A172 (cell line): ENCODE data around the gene PDRG1. TPM values are rescaled to one million over a fixed set of nuclear protein-coding genes. Genes with fewer than 3 reads are reported as not detected.

Experiments
- DNase-seq: peaks from one replicate; pipeline ENCODE4 v3.0.0-alpha.2; 2015; ENCODE audit warnings: low spot score
- total RNA-seq: library from RNA; depleted of rRNA; stranded (reverse); fragments of >200 nt; shearing (Covaris generic); gene quantifications from 2 replicates; pipeline ENCODE4 v1.2.3, GENCODE V29; 2014; rRNA removed

PDRG1 gene
- total RNA-seq: 7.9 and 11.5 TPM in 2 replicates

DNA sequence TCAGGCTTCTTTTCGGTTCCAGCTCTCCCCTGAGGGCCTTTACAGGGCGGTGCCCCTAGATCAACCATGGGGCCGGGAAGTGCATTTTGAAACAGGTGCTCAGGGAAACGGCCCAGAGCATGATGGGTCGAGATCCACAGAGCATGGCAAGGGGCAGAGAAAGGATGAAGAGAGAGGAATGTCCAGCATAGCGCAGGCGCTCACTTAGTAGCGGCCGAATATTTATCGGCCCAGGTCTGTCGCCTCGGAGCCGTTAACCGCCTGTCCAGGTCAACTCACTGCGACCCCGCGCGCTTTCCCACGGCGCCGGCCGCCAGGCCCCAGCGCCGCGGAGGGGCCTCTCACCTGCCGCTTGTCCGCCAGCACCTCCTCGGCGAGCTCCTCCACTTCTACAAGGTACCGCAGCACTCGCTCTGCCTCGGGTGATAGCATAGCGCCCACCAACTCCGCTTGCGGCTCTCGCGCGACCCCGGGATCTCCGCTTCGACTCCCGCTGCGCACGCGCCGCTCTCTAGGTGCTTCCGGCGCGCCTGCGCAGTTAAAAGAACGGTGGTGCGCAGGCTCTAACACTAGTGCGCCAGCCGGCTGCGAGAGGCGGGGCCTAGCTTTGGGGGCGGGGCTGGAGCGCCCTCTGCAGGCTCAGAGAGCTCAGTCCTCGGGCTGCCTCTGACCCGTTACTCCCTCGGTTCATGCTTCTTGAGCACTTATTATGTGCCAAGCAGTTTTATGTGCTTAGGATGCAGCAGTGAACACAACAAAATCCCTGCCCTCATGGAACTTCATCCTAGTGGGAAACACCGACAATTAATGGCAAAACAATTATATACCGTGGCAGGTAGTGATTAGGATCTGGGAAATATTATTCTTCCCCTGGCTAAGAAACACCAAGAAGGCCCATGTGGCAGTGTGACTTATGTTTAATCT is at the start of gene PDRG1:
PDRG1 (minus strand) TSS at position 517 of the 924 bp plus-strand sequence; CDS start at position 432, 85 bp downstream.
- DNase-seq: peak; percentile 90

DNA sequence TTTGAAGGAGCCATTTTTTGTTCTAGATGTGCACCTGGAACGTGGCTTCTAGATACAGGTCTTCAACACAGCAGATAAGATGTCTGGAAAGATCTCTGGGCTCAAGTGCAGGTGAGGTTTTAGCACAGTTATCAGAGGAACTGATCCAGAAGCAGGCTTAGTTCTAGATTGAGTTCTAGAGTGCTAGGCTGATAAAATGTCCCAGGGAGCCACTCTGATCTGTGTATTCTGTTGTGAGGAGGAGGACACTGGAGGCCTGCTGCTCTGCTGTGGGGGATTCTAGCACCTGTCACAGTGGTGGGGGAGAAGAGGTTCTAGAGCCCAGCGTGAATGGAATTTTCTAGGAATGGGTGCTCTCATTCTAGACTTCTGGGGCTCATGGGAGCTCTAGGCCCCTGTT is 46.4 kb upstream of the PDRG1 start:
- no peak for DNase-seq

DNA sequence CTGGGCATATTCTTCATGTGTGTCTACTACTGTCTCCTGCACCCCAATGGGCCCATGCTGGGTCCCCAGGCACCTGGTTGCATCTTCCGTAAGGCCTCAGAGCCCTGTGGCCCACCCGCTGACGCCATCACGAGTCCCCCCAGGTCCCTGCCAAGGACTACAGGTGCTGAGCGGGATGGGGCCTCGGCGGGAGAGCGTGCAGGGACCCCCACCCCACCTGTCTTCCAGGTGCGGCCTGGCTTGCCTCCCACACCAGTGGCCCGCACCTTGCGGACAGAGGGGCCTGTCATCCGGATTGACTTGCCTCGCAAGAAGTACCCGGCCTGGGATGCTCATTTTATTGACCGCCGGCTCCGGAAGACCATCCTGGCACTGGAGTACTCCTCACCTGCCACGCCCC is 45.1 kb upstream of the PDRG1 start:
- no peak for DNase-seq

DNA sequence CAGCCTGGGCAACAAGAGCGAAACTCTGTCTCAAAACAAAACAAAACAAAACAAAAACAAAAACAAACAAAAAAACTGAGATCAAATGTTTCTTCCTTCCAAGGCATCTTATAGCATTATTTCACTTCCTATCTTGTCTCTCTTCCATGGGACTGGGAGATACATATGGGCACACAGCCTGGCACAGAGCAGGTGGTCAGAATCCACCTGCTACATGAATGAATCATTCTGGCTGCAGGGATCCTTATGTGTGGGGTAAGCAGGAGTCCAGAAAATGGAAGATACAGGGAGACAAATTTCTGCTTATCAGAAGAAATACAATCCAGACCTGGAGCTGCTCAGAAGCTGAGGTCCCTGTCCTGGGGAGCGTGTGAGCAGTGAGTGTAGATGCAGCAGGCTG is 40.2 kb upstream of the PDRG1 start:
- no peak for DNase-seq

DNA sequence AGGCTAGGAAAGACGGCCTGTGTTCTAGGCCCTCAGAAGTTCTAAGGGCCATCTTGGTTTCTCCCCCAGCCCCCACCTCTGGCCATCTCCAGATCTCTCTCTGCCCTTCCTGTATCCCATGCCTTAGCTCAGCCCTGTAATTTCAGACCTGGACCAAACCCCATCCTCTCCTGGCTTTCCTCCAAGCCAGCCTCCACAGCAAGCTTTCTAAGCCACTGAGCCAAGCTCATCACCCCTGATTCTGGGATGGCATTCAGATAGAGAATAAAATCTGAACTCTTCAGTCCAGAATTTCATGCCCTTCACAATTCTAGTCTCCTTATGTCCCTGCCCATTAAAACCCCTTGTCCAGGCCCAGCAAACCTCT is 39.5 kb upstream of the PDRG1 start:
- DNase-seq: no peak

DNA sequence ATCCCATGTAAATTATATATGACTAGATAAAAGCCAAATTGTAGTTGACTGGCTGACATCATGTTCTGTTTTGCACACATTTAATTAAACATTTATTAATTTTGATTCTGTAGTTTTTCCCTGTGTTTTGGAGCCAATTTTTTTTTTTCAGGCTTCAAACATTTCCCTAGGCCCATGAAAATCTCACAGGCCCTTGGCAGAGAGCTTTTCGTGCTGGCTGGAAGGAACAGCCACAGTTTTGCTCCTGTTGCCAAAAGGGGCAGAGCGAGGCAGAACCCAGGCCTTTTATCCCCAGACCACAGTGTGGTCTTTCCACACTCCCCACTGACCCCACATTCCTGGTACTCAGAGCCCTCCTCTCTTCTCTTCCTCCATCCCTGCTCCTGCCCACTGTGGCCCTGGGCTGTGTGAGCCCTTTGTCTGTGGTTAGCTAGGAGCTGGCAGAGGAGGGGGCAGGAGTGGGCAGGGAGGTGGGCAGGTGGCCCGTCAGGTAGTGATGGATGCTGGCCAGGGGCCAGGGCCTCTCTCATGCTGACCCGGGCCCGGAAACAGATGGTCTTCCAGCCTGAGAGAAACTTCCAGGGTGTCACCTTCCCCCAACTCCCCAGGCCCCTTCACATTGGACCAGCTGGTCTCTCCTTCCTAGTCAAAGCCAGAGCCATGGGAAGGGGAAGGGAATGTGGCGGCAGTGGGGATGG is 38.9 kb upstream of the PDRG1 start:
- no peak for DNase-seq

DNA sequence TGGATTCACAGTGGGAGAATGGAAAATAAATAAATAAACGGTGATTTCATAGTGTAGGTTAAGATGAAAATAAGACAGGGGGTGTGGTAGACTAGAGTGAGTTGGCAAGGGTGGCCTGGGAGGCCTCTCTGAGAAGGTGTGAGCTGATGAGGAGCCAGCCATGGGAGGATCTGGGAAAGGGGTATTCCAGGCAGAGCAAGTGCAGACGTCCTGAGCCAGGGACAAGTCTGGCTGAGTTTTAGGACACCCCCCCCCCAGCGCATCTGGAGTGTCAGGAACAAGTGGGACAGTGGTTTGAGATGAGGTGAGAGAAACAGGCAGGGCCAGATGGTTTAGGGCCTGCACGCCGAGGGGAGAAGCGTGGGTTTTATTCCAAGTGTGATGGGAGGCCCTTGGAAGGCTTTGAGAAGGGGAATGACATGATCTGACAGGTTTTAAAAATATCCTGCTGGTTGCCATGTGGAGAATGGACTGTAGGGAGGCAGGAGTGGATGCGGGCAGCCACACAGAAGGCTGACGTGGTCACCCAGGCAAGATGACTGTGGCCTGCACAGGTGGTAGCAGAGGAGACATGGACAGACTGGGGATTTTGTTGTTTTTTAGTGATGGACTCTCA is 37.3 kb upstream of the PDRG1 start:
- DNase-seq: no peak

DNA sequence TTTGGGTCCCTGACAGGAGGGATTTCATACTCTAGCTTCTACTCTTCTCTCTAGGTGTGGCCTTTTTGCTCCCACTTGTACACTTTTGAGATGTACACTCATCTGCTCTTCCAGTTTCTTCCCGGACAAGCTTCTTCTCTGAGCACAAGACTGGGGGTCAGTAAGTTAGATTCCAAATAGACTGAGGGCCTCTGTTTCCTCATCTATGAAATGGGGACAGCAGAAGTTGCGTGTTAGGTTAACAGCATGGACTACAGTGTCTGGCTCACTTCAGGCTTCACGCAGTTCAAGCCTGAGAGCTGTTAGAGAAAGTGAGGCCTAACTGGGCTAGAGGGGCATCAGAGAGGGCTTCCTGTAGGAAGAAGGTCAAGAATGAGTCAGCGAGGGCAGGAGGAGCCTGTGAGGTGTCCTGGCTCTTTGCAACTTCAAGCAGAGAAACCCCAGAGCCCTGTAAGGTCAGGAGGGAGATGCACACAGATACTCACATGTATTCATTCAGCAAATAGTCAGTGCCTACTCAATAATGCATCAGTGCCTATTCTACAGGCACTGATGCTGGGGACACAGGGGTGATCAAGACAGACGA is 36.7 kb upstream of the PDRG1 start:
- no peak for DNase-seq

DNA sequence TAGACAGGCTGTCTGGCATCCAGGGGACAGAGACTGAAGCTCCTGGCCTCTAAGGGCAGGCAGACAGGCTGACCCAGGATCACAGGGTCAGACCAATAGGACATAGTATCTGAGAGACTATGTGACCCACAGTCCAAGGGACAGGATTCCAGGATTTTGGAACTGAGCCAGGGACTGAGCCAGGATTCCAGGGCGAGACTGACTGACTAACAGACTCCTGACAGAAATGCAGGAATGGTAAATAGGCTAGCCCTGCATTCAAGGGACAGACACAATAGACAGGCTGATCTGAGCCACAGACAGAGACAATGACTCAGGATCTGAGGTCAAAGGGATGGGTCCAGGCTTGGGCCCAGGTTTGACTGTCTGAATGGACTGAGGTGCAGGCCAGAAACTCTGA is 35.9 kb upstream of the PDRG1 start:
- DNase-seq: peak; percentile 43

DNA sequence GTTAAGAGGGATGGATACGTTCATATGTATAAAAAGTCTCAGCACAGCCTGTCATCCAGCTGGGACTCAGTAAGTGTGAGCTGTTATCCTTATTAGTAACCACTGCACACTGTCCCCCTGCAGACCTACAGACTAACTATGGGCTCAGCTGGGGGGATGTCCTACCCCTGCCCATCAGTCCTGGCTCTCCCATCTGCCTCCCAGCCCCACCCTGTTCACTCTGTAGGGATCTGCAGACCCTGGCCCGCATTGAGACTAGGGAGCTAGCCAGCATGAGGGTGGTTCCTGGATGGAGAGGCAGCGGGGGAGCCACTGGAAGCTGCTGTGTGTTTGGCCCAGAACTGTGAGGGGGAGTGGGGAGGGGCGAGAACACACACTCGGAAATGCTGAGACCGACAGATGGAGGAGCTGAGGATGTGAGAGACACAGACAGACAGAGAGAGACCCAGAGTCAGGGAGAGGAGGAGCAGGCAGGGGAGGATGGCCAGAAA is 33.2 kb upstream of the PDRG1 start:
- DNase-seq: no peak

DNA sequence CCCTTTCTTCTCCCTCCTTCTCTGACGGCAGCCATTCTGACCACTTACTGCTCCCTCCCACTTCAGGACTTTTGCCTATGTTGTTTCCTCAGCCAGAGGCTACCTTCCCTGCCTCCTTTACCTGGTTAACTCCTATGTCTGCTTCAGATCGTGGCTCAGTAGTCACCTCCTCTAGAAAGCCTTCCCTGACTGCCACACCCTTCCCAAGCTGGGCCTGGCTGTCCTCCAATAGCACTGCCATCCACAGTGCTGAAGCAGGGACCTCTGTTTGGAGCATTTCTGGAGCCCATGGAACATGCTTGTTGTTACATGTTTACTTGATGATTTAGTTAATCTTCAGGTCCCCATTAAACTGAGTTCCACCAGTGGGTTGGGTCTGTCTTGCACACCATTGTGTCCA is 29.9 kb upstream of the PDRG1 start:
- DNase-seq: no peak

DNA sequence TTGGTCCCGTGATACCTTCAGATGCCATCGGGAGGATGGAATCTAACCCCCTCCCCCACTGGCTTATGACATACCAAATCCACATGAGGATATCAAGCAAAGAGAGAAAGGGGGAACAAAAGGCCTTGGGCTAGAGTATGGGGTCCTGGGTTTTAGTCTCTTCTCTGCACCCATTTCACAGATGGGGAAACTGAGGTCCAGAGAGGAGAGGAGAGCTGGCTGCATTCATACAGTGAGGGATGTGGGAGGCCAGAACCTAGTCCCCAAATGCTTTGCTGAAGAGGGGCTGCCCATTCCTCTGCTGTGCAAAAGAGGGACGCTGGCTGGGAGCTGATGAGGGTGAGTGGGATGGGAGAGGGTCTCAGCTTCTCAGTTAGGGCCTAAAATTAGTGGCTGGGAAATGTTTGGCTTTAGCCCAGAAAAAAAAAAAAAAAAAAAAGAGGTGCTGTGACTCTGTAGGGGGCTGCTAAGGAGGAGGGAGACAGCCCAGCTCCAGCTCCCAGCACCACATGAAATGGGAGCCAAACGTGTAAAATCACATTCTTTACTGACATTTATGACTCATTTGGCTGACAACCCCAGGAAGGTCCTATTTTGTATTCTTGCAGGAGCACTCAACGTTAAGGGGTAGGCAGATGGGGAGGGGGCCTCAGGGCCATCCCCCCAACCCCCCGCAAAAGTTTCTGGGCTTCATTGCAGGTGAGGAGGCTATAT is 28.0 kb upstream of the PDRG1 start:
- DNase-seq: no peak

DNA sequence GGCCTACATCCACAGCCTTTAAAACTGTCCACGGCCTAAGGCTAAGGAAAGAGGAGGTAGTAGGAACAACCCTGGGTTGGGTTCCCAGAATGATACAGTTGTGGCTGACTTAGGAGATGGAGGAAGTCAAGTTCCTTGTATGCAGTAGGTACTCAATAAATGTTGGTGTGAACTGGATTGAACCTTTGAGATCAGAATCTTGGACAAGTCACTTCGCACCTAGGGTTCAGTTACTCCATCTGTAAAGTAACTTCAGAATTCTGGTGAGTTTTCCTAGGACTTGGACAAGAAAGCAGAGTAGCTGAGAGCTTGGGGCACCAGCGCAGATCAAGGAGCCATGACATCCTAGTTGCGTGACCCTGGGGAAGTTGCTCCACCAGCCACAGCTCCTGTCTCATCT is 25.2 kb upstream of the PDRG1 start:
- DNase-seq: no peak

DNA sequence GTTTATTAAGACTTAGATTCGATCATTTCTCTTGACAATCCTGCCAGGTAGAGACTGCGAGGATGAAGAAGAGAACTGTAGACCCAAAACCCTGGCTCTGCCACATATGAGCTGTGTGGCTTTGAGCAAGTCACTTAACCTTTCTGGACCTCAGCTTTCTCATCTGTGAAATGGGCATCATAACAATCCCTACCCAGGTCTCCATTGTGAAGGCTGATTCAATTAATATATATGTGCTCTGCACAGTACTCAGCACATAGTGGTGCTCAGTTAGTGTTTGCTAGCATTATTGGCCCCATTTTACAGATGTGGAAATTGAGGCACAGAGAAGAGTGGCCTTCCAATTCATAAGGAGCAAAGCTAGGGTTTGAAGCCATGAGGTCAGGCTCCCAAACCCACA is 24.0 kb upstream of the PDRG1 start:
- no peak for DNase-seq

DNA sequence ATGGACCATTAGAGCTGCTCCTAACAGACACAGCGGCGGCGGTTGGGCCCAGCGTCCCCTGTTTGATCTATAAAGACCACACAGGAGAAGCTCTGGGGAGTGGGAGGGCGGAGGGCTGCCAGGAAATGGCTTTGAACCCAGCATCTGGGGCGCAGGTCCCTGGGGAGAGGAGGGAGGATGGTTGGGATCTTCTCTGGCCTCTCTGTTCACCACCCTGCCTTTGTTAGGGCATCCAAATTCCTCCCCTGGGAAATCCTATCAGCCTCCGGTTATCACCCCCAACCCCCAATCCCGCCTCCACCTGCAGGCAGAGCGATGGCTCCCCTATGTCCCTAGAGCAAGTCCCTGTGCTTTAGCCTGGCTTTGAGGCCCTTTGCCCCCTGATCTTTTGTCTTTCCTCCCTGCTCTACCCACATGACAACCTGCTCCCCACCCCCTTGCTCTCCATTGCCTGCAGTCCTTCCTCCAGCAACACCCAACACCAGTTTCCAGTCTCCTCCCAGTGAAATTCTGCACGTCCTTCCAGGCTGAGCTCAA is 23.2 kb upstream of the PDRG1 start:
- DNase-seq: no peak

DNA sequence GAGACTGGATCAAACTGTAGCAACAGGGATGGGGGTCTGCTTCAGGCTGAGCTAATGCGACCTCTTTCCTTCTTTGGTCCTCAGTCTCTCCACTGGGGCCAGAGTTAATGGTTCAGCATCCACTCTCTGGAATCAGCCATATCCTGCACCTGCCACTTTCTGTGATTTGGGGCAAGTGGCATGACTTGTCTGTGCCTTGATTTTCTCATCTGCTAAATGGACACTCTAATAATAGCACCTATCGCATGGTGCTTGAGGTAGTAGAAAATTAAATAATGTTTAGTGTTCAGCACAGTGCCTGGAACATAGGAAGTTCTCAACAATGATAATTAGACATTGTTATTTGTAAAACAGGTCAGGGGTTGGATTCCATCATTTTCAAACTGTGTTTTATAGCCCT is 22.4 kb upstream of the PDRG1 start:
- DNase-seq: no peak

DNA sequence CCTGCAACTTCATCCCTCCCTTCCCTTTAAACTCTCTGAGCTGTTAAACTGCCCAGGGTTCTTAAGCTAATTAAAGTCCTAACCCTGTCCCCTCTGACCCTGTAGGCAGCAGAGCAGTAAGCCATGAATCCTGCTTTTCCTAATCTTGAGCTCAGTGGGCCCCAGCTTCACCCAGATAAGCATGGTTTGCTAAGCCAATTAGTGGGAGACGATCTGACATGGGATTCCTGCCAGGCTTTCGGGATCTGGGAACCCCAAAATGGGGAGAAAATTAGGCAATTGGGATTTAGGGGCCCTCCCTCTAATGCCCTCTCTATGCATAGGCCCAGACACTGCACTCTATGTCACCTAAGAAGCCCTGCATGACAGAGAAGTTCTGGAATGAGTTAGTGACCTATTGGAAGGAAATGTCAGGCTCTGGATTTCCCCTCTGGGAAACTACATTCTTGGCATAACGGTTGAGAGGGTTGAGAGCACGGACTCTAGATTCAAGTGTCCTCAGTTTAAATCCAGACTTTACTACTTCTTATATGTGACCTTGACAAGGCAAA is 20.7 kb upstream of the PDRG1 start:
- DNase-seq: peak; percentile 59

DNA sequence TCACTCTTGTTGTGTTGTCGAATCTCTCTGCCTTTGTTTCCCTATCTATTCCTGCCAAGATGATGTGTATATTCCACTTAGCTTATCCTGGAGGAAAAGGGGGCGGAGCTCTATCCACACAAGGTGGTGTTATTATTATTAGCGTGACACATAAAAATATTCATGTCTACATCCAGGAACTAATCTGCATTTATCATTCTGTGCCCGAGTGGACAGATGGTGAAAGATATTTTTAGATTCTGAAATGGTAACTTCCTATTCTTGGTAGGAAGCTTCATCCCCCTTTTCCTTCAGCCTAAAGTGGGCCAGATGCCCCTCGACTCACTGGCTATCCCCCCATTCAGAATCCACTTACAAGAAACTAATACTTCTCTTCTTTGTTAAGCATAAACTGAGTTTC is 18.1 kb upstream of the PDRG1 start:
- DNase-seq: no peak

DNA sequence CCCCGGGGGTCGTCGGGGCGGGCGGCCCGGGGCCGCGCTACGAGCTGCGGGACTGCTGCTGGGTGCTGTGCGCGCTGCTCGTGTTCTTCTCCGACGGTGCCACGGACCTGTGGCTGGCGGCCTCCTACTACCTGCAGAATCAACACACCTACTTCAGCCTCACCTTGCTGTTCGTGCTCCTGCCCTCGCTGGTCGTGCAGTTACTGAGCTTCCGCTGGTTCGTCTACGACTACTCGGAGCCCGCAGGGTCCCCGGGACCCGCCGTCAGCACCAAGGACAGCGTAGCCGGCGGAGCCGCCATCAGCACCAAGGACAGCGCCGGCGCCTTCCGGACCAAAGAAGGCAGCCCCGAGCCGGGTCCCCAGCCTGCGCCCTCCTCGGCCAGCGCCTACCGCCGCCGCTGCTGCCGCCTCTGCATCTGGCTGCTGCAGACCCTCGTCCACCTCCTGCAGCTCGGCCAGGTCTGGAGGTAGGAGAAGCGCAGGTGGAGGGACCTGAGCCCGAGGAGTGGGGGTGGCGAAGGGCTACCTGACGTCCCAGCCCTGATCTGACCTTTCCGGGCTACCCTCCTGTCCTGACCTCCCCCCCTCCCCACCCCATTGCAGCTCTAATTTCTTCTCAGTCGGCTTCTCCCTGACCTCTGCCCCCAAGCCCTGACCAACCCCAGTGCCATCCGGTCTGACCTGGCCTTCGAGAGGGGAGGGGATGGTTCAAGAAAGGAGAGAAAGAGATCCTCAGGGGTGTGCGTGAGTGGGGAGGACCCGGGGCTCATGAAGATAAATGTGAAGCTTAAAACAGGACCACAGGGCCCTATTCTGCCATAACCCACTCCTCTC is 16.7 kb upstream of the PDRG1 start:
- peak; percentile 53 for DNase-seq

DNA sequence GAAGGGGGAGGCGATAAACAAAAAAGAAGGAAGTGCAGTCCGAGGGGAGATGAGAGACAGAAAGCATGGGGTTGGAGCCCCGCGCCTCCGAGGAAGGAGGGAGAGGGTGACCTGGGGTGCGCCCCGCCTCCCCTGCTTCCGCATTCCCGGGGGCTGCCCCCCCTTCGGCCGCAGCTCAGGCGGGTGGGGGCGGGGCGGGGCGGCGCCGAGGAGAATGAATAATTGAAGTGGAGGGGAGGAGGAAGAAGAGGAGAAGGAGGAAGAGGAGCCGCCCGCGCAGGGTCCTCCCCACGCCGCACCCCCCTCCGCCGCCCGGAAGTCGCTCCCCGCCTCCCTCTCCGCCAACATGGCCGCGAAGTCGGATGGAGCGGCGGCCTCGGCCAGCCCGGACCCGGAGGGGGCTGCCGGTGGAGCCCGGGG is 16.0 kb upstream of the PDRG1 start, which contains the start of gene XKR7:
XKR7 (plus strand) TSS at position 322 of the 420 bp plus-strand sequence; CDS start at position 347, 25 bp downstream.
- DNase-seq: no peak
